SU-DHL-6 (cell line): Measurements from ENCODE around the gene TSPAN4.

ENCODE experiments used
- CTCF ChIP-seq: fragments of 200-600 bp; sonication (generic); IDR thresholded peaks from one replicate; pipeline ENCODE4 v1.5.1; 2017; ENCODE audit warnings: antibody characterized with exemption, mild to moderate bottlenecking, low read length, moderate library complexity; ENCODE audit not compliant: insufficient read depth, poor library complexity, severe bottlenecking
- EZH2phosphoT487 ChIP-seq: fragments of 200-600 bp; sonication (generic), shearing (Covaris generic); conservative IDR thresholded peaks from 2 replicates; pipeline ENCODE4 v1.6.1; 2018; ENCODE audit warnings: mild to moderate bottlenecking, antibody characterized with exemption, low read length, moderate library complexity, mixed read lengths

- TF ChIP-seq CTCF = no peak
- no peak for TF ChIP-seq EZH2phosphoT487
Measured at GRCh38 chr11:833849-834311, 8.8 kb upstream of the TSPAN4 start.
